Measurements from ENCODE around the gene ABL1. TPM values are rescaled to one million over a fixed set of nuclear protein-coding genes. Genes with fewer than 3 reads are reported as not detected.

The ABL1 gene
- total RNA-seq, 1 experiment from 2014 or later = 67.5 TPM

GRCh38 chr9:130825351-130825651, 9.8 kb upstream of the ABL1 start:
- H3K27me3 Mint-ChIP-seq (ENCODE audit: insufficient read depth, unreplicated experiment) = no peaks in the 10 kb centered on the region
- no peak overlapping the region for H3K4me3 Mint-ChIP-seq (ENCODE audit: unreplicated experiment)
- BruUV-seq (replicated peaks) = no TSS peak
- TF ChIP-seq CTCF (IDR thresholded peaks at IDR 0.05; ENCODE audit: unreplicated experiment) = no peak
- H3K27ac Mint-ChIP-seq (ENCODE audit: low read depth, unreplicated experiment) = peak overlapping the region; percentile 76
- ChIA-PET POLR2A (interaction anchor here (0.8 to 2.0 kb wide), 8 partner anchors 9 to 135 kb away, joined by 3 to 7 read pairs (median 4); no protein-coding TSS in a partner anchor), CTCF (no interaction called here)
- no peak for DNase-seq (ENCODE audit: unreplicated experiment)
- peaks cover 7% of the 10 kb centered on the region for H3K9me3 Mint-ChIP-seq (ENCODE audit: unreplicated experiment)
- H3K36me3 Mint-ChIP-seq (ENCODE audit: insufficient read depth, unreplicated experiment) = no peaks in the 10 kb centered on the region
- H3K4me1 Mint-ChIP-seq (ENCODE audit: insufficient read depth, unreplicated experiment) = peaks cover 13% of the 10 kb centered on the region
- intact Hi-C loops (cut with micrococcal nuclease) = no loop called here

- intact Hi-C loops (cut with micrococcal nuclease) = no loop called here
- CTCF ChIA-PET = interaction anchor here (1.5 kb wide), 1 partner anchor 54 kb away, joined by 4 read pairs; no protein-coding TSS in a partner anchor
- H3K9me3 Mint-ChIP-seq (ENCODE audit: unreplicated experiment) = peaks cover 7% of the 10 kb centered on the region
- BruUV-seq (replicated peaks) = no TSS peak
- H3K27ac Mint-ChIP-seq (ENCODE audit: low read depth, unreplicated experiment) = no peak overlapping the region
- no peaks in the 10 kb centered on the region for H3K36me3 Mint-ChIP-seq (ENCODE audit: insufficient read depth, unreplicated experiment)
- POLR2A ChIA-PET = interaction anchor here (0.8 to 2.0 kb wide), 7 partner anchors 9 to 136 kb away, joined by 3 to 7 read pairs (median 3); no protein-coding TSS in a partner anchor
- no peak for DNase-seq (ENCODE audit: unreplicated experiment)
- H3K27me3 Mint-ChIP-seq (ENCODE audit: insufficient read depth, unreplicated experiment) = no peaks in the 10 kb centered on the region
- no peak overlapping the region for H3K4me3 Mint-ChIP-seq (ENCODE audit: unreplicated experiment)
- no peak for TF ChIP-seq CTCF (IDR thresholded peaks at IDR 0.05; ENCODE audit: unreplicated experiment)
- peaks cover 11% of the 10 kb centered on the region for H3K4me1 Mint-ChIP-seq (ENCODE audit: insufficient read depth, unreplicated experiment)
Measured at GRCh38 chr9:130825809-130826208, 9.2 kb upstream of the ABL1 start.

GRCh38 chr9:130829762-130830161, 5.3 kb upstream of the ABL1 start:
- H3K36me3 Mint-ChIP-seq (ENCODE audit: insufficient read depth, unreplicated experiment) = peaks cover 5% of the 10 kb centered on the region
- H3K4me1 Mint-ChIP-seq (ENCODE audit: insufficient read depth, unreplicated experiment) = peaks cover 28% of the 10 kb centered on the region
- no peak overlapping the region for H3K4me3 Mint-ChIP-seq (ENCODE audit: unreplicated experiment)
- intact Hi-C loops (cut with micrococcal nuclease) = no loop called here
- POLR2A ChIA-PET = interaction anchor here (0.9 to 9.7 kb wide), 2 partner anchors 16 to 48 kb away, joined by 3 to 76 read pairs; no protein-coding TSS in a partner anchor
- no TSS peak for BruUV-seq (replicated peaks)
- no peak overlapping the region for H3K27ac Mint-ChIP-seq (ENCODE audit: low read depth, unreplicated experiment)
- no peak for TF ChIP-seq CTCF (IDR thresholded peaks at IDR 0.05; ENCODE audit: unreplicated experiment)
- no peak for DNase-seq (ENCODE audit: unreplicated experiment)
- H3K27me3 Mint-ChIP-seq (ENCODE audit: insufficient read depth, unreplicated experiment) = no peaks in the 10 kb centered on the region
- CTCF ChIA-PET = interaction anchor here (0.6 kb wide), 1 partner anchor 465 kb away, joined by 3 read pairs; no protein-coding TSS in a partner anchor
- H3K9me3 Mint-ChIP-seq (ENCODE audit: unreplicated experiment) = peaks cover 7% of the 10 kb centered on the region

- intact Hi-C loops (cut with micrococcal nuclease) = no loop called here
- TF ChIP-seq CTCF (IDR thresholded peaks at IDR 0.05; ENCODE audit: unreplicated experiment) = no peak
- ChIA-PET POLR2A (interaction anchor here (1.1 to 9.7 kb wide), 2 partner anchors 49 to 105 kb away, joined by 4 to 76 read pairs; no protein-coding TSS in a partner anchor), CTCF (interaction anchor here (0.6 to 0.7 kb wide), 2 partner anchors 40 to 466 kb away, joined by 3 read pairs; no protein-coding TSS in a partner anchor)
- Mint-ChIP-seq H3K4me1 (ENCODE audit: insufficient read depth, unreplicated experiment) (peaks cover 22% of the 10 kb centered on the region), H3K36me3 (ENCODE audit: insufficient read depth, unreplicated experiment) (peaks cover 7% of the 10 kb centered on the region), H3K9me3 (ENCODE audit: unreplicated experiment) (peaks cover 7% of the 10 kb centered on the region), H3K27me3 (ENCODE audit: insufficient read depth, unreplicated experiment) (no peaks in the 10 kb centered on the region), H3K4me3 (ENCODE audit: unreplicated experiment) (no peak overlapping the region), H3K27ac (ENCODE audit: low read depth, unreplicated experiment) (no peak overlapping the region)
- no TSS peak for BruUV-seq (replicated peaks)
- no peak for DNase-seq (ENCODE audit: unreplicated experiment)
Measured at GRCh38 chr9:130830231-130830760, 4.8 kb upstream of the ABL1 start.
